ENCODE measurements around the gene TSGA10IP. TPM values are rescaled to one million over a fixed set of nuclear protein-coding genes. Genes with fewer than 3 reads are reported as not detected.

Gene TSGA10IP
- total RNA-seq, 1 experiment from 2014 or later: not detected

GRCh38 chr11:65953471-65953870, 8.2 kb downstream of the TSGA10IP start (continued):
- no peak for TF ChIP-seq CTCF (IDR thresholded peaks at IDR 0.05 in 2 of 3, conservative IDR thresholded peaks at IDR 0.05 in 1 of 3; ENCODE audit: borderline replicate concordance in 1 of 3, insufficient read depth in 1 of 3, low read depth in 2 of 3, low read length in 2 of 3)
- no peak for TF ChIP-seq CEBPB (IDR thresholded peaks at IDR 0.05; ENCODE audit: low read depth)
- TF ChIP-seq EZH2phosphoT487 (IDR thresholded peaks at IDR 0.05; ENCODE audit: borderline replicate concordance): no peak
- TF ChIP-seq ZFX (IDR thresholded peaks at IDR 0.05): no peak

DNA sequence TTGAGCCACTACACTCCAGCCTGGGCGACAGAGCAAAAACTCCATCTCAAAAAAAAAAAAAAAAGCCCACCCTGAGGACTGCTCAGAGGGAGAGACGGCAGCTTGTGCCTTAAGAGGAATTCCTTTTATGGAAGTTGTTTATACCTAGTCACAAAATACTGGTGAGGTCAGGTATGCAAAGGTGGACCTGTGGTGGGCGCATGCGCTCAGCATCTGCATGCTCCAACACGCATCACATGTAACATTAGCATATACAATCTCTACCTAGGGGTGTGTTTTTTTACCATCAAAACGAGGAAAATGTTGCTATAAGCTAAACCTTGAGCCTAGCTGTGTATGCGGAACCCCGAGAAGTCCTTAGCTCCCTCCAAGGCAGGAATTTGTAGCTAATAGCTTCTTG, 9.5 kb downstream of the TSGA10IP start:
- H3K9me3 ChIP-seq (ENCODE audit: control insufficient read depth in 1 of 2, insufficient read depth in 1 of 2, low read depth in 1 of 2, low read length in 2 of 2): no peaks in the 10 kb centered on the region
- no peaks in the 10 kb centered on the region for H3K4me1 ChIP-seq (ENCODE audit: control insufficient read depth in 1 of 2, insufficient read depth in 2 of 2, low read length in 2 of 2)
- no peak for TF ChIP-seq YY1 (IDR thresholded peaks at IDR 0.05; ENCODE audit: extremely low read depth, insufficient replicate concordance, low read depth, low read length)
- TF ChIP-seq CBX3 (IDR thresholded peaks at IDR 0.05; ENCODE audit: low read depth): no peak
- TF ChIP-seq ZFX (IDR thresholded peaks at IDR 0.05): no peak
- no peak for TF ChIP-seq ZNF274 (IDR thresholded peaks at IDR 0.05; ENCODE audit: low read depth, low read length)
- no peak for TF ChIP-seq TCF7L2 (IDR thresholded peaks at IDR 0.05; ENCODE audit: borderline replicate concordance, extremely low read depth, insufficient read depth, insufficient read length)
- TF ChIP-seq, protein P1, sequence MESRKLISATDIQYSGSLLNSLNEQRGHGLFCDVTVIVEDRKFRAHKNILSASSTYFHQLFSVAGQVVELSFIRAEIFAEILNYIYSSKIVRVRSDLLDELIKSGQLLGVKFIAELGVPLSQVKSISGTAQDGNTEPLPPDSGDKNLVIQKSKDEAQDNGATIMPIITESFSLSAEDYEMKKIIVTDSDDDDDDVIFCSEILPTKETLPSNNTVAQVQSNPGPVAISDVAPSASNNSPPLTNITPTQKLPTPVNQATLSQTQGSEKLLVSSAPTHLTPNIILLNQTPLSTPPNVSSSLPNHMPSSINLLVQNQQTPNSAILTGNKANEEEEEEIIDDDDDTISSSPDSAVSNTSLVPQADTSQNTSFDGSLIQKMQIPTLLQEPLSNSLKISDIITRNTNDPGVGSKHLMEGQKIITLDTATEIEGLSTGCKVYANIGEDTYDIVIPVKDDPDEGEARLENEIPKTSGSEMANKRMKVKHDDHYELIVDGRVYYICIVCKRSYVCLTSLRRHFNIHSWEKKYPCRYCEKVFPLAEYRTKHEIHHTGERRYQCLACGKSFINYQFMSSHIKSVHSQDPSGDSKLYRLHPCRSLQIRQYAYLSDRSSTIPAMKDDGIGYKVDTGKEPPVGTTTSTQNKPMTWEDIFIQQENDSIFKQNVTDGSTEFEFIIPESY (IDR thresholded peaks at IDR 0.05; ENCODE audit: extremely low read depth, insufficient replicate concordance, low read length): no peak
- TF ChIP-seq POLR2AphosphoS5 (IDR thresholded peaks at IDR 0.05; ENCODE audit: low read depth, low read length): no peak
- TF ChIP-seq EZH2phosphoT487 (IDR thresholded peaks at IDR 0.05; ENCODE audit: borderline replicate concordance): no peak
- no peak for TF ChIP-seq JUND (IDR thresholded peaks at IDR 0.05)
- no peak for TF ChIP-seq EGR1 (IDR thresholded peaks at IDR 0.05; ENCODE audit: low read depth)
- TF ChIP-seq ELF1 (IDR thresholded peaks at IDR 0.05; ENCODE audit: borderline replicate concordance, low read depth): no peak
- no peak for TF ChIP-seq FOSL1 (IDR thresholded peaks at IDR 0.05; ENCODE audit: low read depth)
- TF ChIP-seq EZH2 (IDR thresholded peaks at IDR 0.05): no peak
- TF ChIP-seq MAX (IDR thresholded peaks at IDR 0.05): no peak
- TF ChIP-seq CTCF (IDR thresholded peaks at IDR 0.05 in 2 of 3, conservative IDR thresholded peaks at IDR 0.05 in 1 of 3; ENCODE audit: borderline replicate concordance in 1 of 3, insufficient read depth in 1 of 3, low read depth in 2 of 3, low read length in 2 of 3): no peak
- no peaks in the 10 kb centered on the region for H3K27me3 ChIP-seq (ENCODE audit: insufficient read depth, low read length)
- no peak overlapping the region for H3K9ac ChIP-seq (ENCODE audit: low read length)
- no TSS peak for BruUV-seq (replicated peaks)
- intact Hi-C loops (cut with micrococcal nuclease): no loop called here
- H3K36me3 ChIP-seq (ENCODE audit: control insufficient read depth in 1 of 2, insufficient read depth in 2 of 2, low read length in 2 of 2): no peaks in the 10 kb centered on the region
- POLR2A ChIA-PET: no interaction called here
- H4K20me1 ChIP-seq (ENCODE audit: insufficient read depth): no peaks in the 10 kb centered on the region
- no peak overlapping the region for H3K4me2 ChIP-seq (ENCODE audit: low read length)
- H2AFZ ChIP-seq (ENCODE audit: low read depth, low read length, poor library complexity, severe bottlenecking): no peak overlapping the region
- DNase-seq (ENCODE audit: low read depth, low spot score) (no peak), ATAC-seq (no peak)
- H3K4me3 ChIP-seq (replicated peaks in 1 of 2; ENCODE audit: low read depth in 1 of 2, low read length in 2 of 2): no peak overlapping the region
- CTCF ChIA-PET: no interaction called here
- H3K9me2 ChIP-seq (ENCODE audit: insufficient read depth): no peaks in the 10 kb centered on the region
- no peak overlapping the region for H3K27ac ChIP-seq (ENCODE audit: low read depth, low read length)
- RAD21 ChIA-PET (ENCODE audit: low non-redundant PET in 1 of 2, low total read pairs in 2 of 2, uncharacterized antibody in 2 of 2, unreplicated experiment in 2 of 2): no interaction called here
- no peaks in the 10 kb centered on the region for H3K79me2 ChIP-seq (ENCODE audit: insufficient read depth, low read length)
